T-helper 1 cell treated with Interleukin-12 subunit alpha and Interleukin-12 subunit beta and Interleukin-4 antibody, amounts not matched to agents 30 ng/mL and 1 ng/mL, for 36 hours (primary cell): ENCODE measurements around the gene PCSK6. TPM values are rescaled to one million over a fixed set of nuclear protein-coding genes. Genes with fewer than 3 reads are reported as not detected.

Experiments used
- intact Hi-C: fragments of 100-400 bp; cut with micrococcal nuclease; formaldehyde crosslinking; loops from one replicate; pipeline ENCODE4 v1.15.1; 2024
- total RNA-seq: library from RNA; stranded (reverse); gene quantifications from 2 replicates; pipeline ENCODE4 v1.2.3, GENCODE V29; 2022

Gene PCSK6
- total RNA-seq, 1 donor from 2014 or later: 2.5 TPM

DNA sequence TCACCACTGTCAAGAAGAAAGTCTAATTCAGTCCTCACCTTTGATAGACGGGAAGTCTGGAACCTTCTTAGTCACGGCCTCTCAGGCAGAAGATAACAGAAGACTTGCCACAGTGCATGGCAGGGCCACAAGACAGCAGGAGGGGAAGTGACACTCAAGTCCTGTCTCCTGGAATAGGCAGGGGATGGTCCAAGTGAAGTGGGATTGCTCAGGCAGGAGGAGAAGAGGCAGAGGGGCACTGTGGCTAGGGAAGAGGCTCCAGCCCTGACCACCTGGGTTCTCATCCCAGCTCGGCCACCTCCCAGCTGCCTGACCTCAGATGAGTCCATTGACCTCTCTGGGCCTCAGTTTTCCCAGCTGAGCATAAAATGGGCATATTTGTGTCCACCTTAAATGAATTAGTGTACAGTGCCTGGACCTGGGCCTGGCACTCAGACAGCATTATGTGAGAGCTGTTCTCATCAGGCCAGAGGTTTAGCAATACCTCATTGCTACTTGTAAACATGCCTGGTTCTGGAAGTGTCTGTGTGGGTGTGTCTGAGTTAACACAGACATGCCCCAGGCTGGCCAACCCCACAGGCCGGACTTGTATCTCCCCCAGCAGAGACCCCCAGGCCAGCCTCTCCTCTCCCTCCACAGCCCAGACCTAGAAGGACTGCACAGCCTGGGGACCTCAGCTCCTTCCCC lies 11.5 kb upstream of the PCSK6 start:
- intact Hi-C loops: loop anchor here (2.0 to 5.0 kb wide), 3 partner anchors 40 to 179 kb away; no protein-coding TSS in a partner anchor

DNA sequence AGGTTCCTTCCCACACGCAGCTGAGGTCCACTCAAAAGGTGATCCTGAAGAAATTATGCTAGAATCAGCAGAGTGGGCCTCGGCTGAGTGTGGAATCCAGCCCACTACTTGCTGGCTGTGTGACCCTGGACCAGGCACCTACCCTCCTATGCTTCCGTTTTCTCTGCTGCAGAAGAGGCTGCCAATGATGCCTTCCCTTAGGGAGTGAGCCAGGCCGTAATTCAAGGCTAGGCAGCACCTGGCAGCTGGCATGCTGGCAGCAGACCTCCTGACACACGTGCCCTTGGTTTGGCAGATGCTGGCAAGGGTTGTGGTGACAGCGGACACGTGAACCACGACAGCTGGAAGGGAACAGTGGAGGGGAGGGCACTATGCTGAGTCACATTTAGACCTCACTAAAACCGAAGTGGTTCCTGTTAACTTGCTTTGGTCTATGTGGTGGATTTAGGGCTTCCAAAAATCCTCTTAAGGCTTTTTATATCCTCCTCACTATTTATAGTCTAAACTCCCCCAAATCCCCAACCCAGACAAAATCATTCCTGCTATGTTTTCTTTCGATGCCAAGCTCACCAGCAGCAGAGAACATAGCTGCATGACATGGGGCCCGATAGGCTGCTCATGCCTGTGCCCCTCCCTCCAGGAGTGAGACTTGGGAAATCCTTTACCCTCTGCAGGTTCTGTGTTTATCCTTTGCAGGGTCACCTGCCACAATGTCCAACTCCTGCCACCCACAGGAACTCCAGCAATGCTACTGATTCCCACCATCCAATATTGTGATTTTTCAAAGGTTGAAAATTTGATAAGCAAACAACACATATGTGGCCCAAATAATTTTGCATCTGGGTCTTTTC lies 10.6 kb upstream of the PCSK6 start:
- intact Hi-C loops: loop anchor here (2.0 to 5.0 kb wide), 3 partner anchors 39 to 178 kb away; no protein-coding TSS in a partner anchor

DNA sequence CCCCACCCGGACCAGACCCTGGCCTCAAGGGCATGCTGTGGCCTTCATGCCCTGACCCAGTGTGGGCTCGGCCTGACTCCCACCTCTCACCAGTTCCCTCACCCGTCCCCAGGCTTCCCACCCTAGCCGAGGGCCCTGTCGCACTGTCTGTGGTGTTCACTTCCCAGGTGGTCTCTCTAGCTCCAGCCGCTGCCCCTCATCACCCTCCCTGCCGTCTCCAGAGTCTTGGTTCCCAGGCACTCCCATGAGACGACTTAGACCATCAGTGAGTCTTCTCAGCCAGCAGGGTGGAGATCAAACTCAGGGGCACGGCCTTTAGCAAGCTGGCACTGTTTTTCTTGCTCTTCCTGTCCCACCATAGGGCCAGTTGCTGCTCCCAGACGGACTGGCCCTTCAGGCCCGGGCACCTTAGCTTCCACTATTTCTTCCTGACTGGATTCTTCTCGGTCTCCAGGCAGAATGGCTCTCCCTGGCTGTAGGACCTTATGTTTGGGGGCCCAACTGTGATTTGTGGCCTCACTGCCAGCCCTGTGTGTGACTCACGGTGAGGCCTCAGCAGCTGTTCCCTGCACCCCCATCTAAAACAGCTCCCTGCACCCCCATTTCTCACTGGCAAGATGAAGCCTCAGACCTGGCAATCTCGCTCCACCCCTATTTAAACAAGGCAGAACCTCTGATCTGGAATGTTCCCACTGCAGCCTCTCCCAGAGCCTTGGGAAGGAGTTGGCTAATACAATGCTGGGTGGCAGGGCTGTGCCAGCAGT lies 9.4 kb upstream of the PCSK6 start:
- intact Hi-C loops: no loop called here

DNA sequence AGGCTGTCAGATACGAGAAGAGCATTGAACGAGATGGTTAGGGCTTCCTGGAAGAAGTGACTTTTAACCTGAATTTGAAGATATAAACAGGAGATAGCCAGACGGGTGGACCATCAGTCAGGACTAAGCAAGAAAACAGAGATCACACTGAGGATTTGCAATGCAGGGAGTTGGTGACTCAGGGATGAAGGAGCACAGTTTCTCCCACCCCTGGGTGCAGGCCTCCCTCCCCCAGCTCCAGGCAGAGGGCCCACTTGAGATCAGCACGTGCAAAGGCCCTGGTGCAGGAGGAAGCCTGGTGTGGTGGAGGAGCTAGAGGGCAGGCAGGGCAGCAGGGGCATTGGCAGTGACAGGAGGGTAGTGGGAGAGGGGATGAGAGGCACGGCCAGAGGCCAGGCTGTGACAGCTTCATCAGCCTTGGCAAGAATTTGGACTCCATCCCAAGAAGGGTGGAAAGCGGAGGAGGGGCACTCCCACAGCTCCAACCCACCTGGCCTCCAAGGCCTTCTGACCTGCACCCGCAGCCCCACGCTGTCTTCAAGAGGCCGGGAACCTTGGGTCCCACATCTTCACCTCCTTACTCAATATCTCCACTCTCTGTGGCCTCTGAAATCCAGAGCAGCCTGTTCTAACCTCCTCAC lies 8.7 kb upstream of the PCSK6 start:
- intact Hi-C loops: no loop called here

DNA sequence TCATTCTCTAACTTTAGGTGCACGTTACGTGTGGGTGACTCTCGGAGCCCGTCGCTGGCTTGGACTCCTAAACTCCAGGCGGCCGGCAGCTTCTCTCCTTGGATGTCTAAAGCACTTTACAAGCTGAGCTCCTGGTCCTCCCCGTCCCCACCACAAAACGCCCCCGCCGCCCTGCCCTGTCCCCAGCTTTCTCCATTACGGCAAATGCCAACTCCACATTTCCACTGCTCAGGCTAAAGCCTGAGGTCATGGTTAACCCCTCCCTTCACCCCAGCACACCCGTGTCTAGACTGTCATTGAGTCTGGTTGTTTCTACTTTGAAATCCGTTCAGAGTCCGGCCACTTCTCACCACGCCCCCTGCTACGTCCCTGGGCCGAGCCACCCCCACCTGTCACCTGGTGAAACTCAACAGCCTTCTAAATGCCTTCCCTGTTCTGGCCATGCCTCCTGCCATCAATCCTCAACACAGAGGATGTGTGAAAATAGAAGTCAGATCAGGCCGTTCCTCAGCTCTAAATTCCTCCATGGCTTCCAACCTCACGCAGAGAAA lies 8.1 kb upstream of the PCSK6 start:
- intact Hi-C loops: no loop called here

DNA sequence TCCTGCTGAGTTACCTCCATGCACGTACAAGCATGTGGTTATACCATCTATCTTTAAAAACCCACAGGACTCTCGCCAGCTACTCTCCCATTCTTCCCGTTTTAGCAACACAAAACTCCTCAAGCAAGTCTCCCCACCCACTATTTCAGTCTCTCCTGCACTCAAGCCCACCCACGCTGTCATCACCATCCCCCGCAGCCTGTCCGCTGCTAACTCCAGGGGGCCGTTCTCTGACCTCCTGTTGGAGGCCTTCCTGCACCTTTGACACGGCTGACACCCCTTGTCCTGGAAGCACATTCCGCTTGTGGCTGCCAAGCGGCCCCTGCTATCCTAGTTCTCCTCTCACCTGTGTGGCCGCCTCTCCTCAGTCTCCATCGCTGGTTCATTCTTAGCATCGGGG lies 7.5 kb upstream of the PCSK6 start:
- intact Hi-C loops: no loop called here

DNA sequence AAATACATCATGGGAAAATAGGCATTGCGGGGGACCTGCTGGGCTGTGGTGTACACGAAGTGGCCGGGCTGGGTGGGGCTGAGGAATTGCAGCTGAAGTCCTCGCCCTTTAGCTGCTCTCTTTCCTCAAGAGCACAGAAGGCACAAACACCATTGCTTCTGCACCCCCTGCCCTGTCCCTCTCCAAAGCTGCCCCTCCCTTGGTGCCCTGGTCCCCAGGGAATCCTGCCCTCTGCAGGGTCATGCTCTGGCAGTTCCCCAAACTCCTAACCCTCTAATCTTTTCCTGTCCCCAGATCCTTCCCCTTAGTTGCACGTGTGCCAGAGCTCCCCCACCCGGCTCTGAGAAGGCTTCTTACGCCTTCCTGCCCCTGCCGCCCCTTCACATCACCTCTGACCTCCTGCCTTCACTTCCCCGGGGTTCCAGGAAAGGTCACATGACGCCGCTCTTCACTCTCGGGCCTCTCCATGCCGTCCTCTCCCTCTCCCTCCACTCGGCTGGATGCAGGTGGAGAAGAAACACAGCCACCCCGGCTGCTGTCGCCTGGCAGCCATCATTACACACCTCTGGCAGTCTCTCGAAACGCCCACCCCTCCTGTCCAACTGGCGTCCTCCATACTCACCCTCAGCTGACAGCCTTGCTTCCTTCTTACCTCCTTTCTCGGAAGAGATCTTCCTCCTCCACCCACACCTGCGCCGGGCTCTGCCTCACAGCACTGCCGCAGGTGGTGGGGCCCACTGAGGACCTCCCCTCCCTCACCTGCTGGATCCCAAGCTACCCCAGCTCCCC lies 6.9 kb upstream of the PCSK6 start:
- intact Hi-C loops: no loop called here

DNA sequence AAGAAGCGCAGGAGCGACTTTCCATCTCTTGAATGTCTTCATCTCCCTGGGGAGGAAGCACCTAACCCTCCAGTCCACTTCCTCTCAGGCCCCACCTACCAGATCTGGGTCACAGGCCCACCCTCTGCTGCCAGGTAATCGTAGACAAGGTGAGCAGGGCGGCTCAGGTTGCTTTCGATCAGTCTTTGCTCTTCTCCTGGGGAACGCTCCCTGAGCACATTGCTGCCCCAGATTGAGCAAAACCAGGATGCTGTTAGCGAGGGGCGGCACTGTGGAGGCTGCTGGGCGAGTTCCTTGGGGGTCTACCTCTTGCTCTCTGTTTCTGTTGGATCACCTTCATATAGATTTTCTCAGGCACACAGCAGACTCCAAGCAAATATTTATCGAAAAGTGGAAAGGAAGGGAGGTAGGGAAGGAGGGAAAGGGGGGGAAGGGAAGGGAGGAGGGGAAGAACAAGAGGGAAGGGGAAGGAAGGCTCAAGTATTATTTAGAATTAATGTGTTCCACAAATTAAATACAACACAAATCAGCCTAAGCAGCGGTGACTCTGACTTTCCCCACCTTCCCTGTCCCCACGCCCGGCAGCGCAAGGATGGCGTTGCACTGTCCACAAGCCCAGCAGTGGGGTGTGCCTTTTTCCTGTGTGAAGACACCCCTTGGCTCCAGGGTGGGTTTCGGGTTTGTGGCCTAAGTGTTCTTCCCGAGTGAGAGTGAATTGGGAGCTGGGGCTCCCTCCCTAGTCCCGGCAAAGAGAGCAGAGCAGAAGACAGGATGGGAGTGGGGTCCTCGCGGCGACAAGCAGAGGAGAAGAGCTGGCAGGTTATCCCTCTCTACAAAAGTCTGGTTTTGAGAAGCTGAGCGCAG lies 6.1 kb upstream of the PCSK6 start:
- intact Hi-C loops: no loop called here

DNA sequence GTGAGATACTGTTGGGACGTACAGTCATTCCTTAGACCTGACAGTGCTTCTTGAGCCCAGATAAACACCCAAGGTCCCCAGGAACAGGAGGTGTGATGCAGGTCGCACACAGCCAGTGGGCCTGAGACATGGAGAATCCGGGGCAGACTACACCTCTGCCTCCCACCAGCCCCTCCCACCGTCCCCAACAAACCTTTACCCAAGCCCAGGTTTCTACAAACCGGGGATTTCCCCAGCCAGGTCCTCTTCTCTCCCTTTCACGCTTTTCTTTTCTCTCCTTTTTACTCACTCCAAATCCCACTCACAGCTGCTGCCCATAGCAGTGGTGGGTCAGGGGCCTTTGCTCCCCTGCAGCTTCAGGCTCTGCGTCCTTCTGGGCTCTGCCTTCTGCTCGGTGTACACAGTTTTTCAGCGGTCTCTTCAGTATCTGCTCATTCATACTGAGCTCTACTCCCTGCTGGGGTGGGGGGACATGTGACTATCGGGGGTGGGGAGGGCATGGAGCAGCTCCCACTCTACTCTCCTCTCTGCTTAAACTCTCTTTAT lies 4.8 kb upstream of the PCSK6 start:
- intact Hi-C loops: no loop called here

DNA sequence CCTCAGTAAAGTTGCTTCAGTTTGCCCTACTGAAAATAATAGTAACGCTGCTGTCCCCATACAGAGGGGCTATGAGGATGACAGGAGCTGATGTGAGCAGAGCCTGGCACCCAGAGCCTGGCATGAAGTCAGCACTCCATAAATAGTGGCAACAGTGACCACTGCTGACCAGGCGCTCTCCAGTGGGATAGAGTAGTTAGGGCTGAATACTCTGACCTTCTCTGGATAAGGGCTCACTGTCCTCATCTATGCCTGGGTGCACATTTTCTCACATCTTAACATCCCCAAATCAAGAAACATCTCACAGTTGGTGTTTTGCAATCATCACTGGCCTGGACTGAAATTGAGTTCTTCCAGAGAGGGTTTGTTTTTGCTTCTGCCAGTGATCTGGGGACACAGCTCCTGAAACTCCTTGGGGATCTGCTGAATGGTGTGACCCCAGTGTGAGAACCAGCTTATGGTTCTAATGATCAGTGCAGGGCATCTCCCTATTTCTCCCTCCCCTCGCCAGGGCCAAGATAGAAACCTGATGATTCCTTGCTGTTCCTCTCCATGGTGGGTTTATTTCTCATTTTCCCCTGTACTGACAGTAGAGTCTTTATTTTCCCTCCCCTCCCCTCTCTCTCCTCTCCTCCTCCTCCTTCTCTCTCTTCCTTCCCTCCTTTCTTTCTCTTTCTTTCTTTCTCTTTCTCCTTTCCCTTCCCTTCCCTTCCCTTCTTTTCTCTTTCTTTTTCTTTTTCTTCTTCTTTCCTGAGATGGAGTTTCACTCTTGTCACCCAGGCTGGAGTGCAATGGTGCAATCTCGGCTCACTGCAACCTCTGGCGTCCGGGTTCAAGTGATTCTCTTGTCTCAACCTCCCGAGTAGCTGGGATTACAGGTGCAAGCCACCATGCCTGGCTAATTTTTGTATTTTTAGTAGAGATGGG lies 3.5 kb upstream of the PCSK6 start:
- intact Hi-C loops: no loop called here

DNA sequence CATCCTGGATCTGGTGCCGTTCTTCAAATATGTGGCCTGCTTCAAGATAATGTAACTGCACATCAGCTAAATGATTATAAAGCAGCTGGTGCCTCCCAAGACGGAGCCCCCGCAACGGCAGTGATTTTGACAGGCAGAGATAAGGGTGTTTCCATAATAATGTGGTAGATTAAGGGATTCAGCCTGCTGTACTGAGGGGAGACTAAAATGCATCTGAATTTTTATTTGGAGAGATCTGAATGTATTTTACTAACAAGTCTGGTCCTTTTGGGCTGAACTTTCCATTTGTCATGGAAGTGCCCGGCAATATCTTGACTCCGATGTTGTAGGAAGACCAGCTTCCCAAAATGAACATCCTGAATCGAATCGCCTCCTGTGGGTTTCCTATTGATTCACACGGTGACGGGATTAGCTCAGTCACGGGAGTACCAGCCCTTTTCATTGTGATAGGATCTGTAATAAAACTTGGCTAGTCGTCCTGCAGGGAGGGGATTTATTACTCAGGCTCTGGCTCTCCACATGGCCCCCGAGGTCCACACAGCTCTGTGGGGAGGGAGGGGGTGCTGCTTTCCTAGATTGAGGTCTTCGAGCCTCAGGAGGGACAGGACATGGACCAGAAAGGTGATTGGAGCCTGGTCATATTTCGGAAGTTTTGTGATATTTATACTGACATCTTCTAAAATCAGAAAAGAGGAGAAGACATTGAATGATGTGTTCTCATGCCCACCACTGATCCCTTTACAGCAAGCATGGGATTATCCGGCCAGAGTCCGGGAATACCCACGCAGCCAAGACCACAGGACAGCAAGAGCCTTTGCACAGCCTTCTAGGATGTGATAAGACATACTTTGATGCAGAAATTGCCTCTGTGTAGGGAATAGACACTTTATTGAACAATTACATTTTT lies 2.5 kb upstream of the PCSK6 start:
- intact Hi-C loops: no loop called here

DNA sequence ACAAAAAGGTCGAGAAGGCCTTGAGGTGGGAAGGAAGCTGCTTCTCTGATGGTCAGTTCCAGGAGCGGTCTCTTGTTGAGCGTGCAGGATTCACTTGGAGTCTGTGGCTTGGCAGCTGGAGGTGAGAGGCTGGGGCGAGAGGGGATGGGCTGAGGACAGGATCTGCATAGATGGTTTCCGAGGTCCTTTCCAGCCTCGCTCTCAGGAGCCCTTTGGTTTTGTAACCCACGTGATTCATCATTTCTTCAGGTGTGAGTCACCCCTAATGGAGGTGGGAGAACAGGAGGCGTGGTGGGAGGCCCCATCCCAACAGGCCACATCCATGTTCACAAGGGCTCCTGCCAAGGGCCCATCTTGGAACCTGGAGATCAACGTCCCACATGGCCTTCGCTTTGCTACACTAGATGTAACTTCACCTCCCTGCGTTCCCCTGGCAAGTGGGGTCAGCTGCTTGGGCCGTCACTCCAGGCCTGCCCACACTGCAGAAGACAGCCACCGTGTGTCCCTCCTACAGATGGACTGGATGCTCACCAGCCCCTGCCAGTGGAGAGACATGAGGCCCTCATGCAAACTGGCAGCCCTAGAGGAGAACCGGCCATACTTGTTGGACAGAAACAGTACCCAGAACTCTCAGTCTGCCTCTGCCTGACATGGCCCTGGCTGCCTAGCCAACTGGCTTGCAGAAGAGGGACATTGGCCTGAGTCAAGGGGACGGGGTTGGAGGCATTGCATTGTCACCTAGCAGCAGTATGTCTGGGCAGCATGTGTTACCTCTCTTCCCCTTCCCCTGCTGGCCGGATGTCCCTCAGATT lies 1.6 kb upstream of the PCSK6 start:
- intact Hi-C loops: no loop called here

DNA sequence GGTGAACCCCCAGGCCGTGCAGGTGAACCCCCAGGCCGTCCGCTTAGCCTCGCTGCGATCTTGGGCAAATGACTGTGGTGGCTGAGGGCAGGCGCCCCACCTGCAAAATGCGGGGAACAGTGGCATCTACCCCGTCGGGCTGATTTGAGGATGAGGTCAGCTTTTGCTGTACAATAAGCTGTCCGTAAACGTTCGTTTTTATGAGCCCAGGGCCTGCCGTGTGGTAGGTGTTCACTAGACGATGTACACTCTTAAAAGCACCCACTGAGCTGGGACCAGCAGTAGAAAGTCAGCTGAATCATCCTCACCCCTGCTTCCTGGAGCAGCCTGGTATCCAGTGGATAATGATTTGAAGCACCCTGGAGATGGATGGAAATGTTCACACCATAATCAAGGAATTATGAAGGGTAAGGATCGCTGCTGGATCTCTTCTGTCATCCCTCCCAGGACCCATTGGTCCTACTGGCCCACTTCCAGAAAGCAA lies 943 bp upstream of the PCSK6 start:
- intact Hi-C loops: no loop called here

DNA sequence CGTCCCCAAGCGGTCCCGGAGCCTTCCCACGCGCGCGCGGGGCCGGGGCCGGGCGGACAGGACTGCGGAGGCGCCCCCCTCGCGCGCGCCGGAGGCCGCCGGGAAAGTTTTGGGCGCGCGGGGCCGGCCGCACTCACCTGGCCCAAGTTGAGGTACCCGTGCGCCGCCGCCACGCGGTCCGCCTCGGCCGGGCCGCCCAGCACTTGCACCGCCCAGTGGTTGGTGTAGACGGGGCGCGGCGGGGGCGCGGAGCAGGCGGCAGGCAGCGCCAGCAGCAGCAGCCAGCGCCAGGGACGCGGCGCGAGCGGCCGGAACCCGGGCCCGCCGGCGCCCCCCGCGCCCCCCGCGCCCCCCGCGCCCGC lies 289 bp downstream of the PCSK6 start:
- intact Hi-C loops: no loop called here

DNA sequence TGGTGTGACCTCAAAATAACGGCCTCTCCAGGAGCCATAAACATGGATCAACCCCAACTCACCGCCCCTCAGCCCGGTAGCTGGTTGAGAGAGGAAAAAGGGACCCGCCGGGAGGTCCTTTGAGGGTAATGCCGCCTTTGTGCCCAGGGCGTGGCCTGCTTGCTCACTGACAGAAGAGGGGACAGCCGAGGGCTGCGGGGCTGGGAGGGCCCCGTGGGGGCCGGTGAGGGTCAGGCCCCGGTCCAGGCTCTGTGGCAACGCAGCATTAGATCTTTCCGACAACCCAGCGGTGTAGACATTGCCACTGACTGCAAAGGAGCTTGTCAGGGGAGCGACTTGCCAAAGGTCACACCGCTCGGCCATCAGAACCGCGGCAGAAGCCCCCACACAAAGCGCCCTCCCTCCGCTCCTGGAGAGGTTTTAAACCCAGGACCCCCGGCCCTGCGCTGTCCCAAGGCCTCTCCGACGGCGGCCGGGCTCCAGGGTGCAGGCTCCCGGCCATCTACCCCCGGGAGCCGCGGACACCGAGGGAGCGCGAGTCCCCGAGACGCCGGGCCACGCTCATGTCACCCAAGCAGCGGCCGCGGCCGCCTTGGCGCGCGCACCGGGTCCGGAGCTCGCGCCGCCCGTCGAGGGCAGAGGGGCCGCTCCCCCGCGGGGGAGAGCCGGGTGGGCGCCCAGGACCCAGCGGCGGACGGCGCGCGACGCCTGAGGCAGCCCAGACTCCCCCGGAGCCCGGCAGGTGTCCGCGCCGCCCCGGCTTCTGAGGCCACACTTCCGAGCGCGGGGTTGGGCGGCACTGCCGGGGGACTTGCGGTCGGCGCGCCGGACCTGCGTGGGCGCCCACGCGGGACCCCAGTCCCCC lies 975 bp downstream of the PCSK6 start:
- intact Hi-C loops: no loop called here
